Stomach (tissue), 9 donors: ENCODE measurements around the gene NTM. TPM values are rescaled to one million over a fixed set of nuclear protein-coding genes. Genes with fewer than 3 reads are reported as not detected.

Source experiments
- DNase-seq, 2 donors: peaks; one replicate each; pipeline versions ENCODE4 v3.0.0 to v3.0.0-alpha.2; 2013 to 2019
- H3K27ac ChIP-seq, 5 donors: fragments of 200-600 bp in 4 of 5; sonication (generic) in 4 of 5; one replicate each; pipeline ENCODE4 v1.5.1; 2013 to 2019; ENCODE audit warnings: mild to moderate bottlenecking in 1 of 5, moderate library complexity in 1 of 5
- H3K27me3 ChIP-seq, 3 donors: fragments of 200-600 bp; sonication (generic); one replicate each; pipeline ENCODE4 v1.5.1; 2017 to 2019; ENCODE audit warnings: mixed run types in 1 of 3
- H3K36me3 ChIP-seq, 4 donors: fragments of 200-600 bp; sonication (generic); 1 replicate in 3 of 4; 2 replicates in 1 of 4; pipeline ENCODE4 v1.5.1; 2016 to 2019
- H3K4me1 ChIP-seq, 4 donors: fragments of 200-600 bp; sonication (generic); one replicate each; pipeline ENCODE4 v1.5.1; 2016 to 2019
- H3K4me3 ChIP-seq, 4 donors: fragments of 200-600 bp; sonication (generic) in 3 of 4; one replicate each; pipeline ENCODE4 v1.5.1; 2016 to 2019; ENCODE audit warnings: mild to moderate bottlenecking in 1 of 4
- H3K9me3 ChIP-seq, 4 donors: fragments of 200-600 bp; sonication (generic); one replicate each; pipeline ENCODE4 v1.5.1; 2016 to 2019
- CTCF ChIP-seq, 7 experiments: fragments of 450-650 bp in 4 of 7; fragments of 200-600 bp in 3 of 7; sonication (generic) in 3 of 7; IDR thresholded peaks; one replicate each; pipeline ENCODE4 v1.5.1; 2016 to 2019; ENCODE audit warnings: antibody characterized with exemption in 7 of 7, control low read depth in 2 of 7, mild to moderate bottlenecking in 1 of 7
- EP300 ChIP-seq: sonication (generic); formaldehyde crosslinking; IDR thresholded peaks from one replicate; pipeline ENCODE4 v1.6.1; 2017; ENCODE audit warnings: antibody characterized with exemption
- POLR2A ChIP-seq, 4 donors: fragments of 450-650 bp; IDR thresholded peaks; one replicate each; pipeline ENCODE4 v1.6.1; 2016; ENCODE audit warnings: antibody characterized with exemption in 4 of 4, control low read depth in 2 of 4, mild to moderate bottlenecking in 1 of 4, moderate library complexity in 1 of 4
- POLR2AphosphoS5 ChIP-seq, 3 donors: sonication (generic); formaldehyde crosslinking; IDR thresholded peaks; one replicate each; pipeline ENCODE4 v1.6.1; 2016; ENCODE audit warnings: antibody characterized with exemption in 3 of 3
- WGBS, 5 donors: extraction: QIAGEN DNeasy Blood & Tissue Kit in 3 of 5; methylation state at CpG; one replicate each; pipeline versions ENCODE4 v1.1.5 to v1.1.7; 2013 to 2018; 5-methylcytosine and 5-hydroxymethylcytosine counted together
- intact Hi-C: fragments of 100-400 bp; cut with DNase I; formaldehyde crosslinking; loops from one replicate; pipeline ENCODE4 v1.15.1; 2023; ENCODE audit warnings: low total_unique reads
- polyA plus RNA-seq, 3 donors: library from polyadenylated mRNA; stranded (reverse); fragments of 200-250 nt; gene quantifications; one replicate each; pipeline ENCODE4 v1.2.3, GENCODE V29; 2013
- total RNA-seq, 5 donors: library from RNA; depleted of rRNA; stranded (reverse); fragments of >200 nt; gene quantifications; one replicate each; pipeline versions ENCODE4 v1.1.0 to v1.2.3, GENCODE V29; 2014 to 2016
- donor health status: healthy with polysubstance abuse.
- donor health status: Bipolar disorder and iron deficiency.
- donor health status: healthy.

NTM gene
- total and polyA plus RNA-seq, 8 donors, result 0.50 to 8.4 (median 1.3) TPM; not detected in 3

- no peak overlapping the region for H3K4me3 ChIP-seq
- H3K27me3 ChIP-seq, result no peaks in the 10 kb centered on the region
- H3K27ac ChIP-seq, result no peak overlapping the region
- DNase-seq, result no peak
- H3K4me1 ChIP-seq, result no peaks in the 10 kb centered on the region
- intact Hi-C loops, result no loop called here
- no peak for TF ChIP-seq POLR2A (IDR thresholded peaks at IDR 0.05)
- no peak for TF ChIP-seq POLR2AphosphoS5 (IDR thresholded peaks at IDR 0.05)
- no peak for TF ChIP-seq EP300
- H3K9me3 ChIP-seq, result no peaks in the 10 kb centered on the region
- H3K36me3 ChIP-seq, result no peaks in the 10 kb centered on the region
- 82 to 92% (median 87%) methylated on average over 2 of the region's 2 CpGs for WGBS, 5 donors
These were observed 580.7 kb downstream of the NTM start for GRCh38 chr11:131951121-131951520.

GRCh38 chr11:131954146-131954545 lies 583.7 kb downstream of the NTM start:
- WGBS, 5 donors, result 80 to 86% (median 84%) methylated on average over 9 to 10 of the region's 10 CpGs
- no peaks in the 10 kb centered on the region for H3K4me1 ChIP-seq
- intact Hi-C loops, result no loop called here
- no peaks in the 10 kb centered on the region for H3K36me3 ChIP-seq
- no peaks in the 10 kb centered on the region for H3K9me3 ChIP-seq
- H3K27me3 ChIP-seq, result no peaks in the 10 kb centered on the region
- DNase-seq, result no peak
- TF ChIP-seq POLR2A (IDR thresholded peaks at IDR 0.05), result no peak
- TF ChIP-seq CTCF (IDR thresholded peaks at IDR 0.05), result no peak
- TF ChIP-seq POLR2AphosphoS5 (IDR thresholded peaks at IDR 0.05), result no peak
- no peak for TF ChIP-seq EP300
- H3K4me3 ChIP-seq, result no peak overlapping the region
- no peak overlapping the region for H3K27ac ChIP-seq

GRCh38 chr11:131955904-131956303 lies 585.5 kb downstream of the NTM start:
- no peak for DNase-seq
- intact Hi-C loops, result no loop called here
- H3K4me1 ChIP-seq, result no peaks in the 10 kb centered on the region
- H3K27ac ChIP-seq, result no peak overlapping the region
- no peak overlapping the region for H3K4me3 ChIP-seq
- no peaks in the 10 kb centered on the region for H3K36me3 ChIP-seq
- H3K9me3 ChIP-seq, result no peaks in the 10 kb centered on the region
- no peak for TF ChIP-seq EP300
- no peak for TF ChIP-seq CTCF (IDR thresholded peaks at IDR 0.05)
- TF ChIP-seq POLR2A (IDR thresholded peaks at IDR 0.05), result no peak
- TF ChIP-seq POLR2AphosphoS5 (IDR thresholded peaks at IDR 0.05), result no peak
- WGBS, 5 donors, result 46 to 64% (median 56%) methylated on average over 5 to 6 of the region's 6 CpGs
- H3K27me3 ChIP-seq, result no peaks in the 10 kb centered on the region

DNA sequence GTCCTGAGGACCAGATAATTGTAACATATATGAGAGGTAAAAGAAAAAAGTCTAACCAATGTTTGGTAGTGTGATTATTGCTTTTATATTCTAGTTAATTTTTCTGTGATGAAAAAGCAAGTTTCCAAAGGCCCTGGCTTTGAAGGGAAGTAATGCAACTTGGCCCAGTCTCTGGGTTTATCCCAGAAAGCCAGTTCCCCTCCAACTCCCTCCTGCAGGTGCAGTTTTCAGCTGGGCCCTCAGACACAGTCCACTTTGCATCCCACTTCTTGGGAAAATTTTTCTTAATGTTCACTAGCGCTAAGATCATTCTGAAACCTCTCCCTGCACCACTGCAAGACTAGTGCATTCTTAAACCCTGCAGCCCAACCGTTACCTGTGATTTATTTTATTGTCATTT lies 586.8 kb downstream of the NTM start:
- Histone ChIP-seq H3K9me3 (no peaks in the 10 kb centered on the region), H3K27me3 (no peaks in the 10 kb centered on the region), H3K36me3 (no peaks in the 10 kb centered on the region), H3K4me3 (no peak overlapping the region), H3K27ac (no peak overlapping the region), H3K4me1 (no peaks in the 10 kb centered on the region)
- 82 to 90% (median 86%) methylated on average over 2 of the region's 2 CpGs for WGBS, 5 donors
- TF ChIP-seq POLR2AphosphoS5 (IDR thresholded peaks at IDR 0.05) (no peak), CTCF (IDR thresholded peaks at IDR 0.05) (no peak), EP300 (no peak), POLR2A (IDR thresholded peaks at IDR 0.05) (no peak)
- DNase-seq, result no peak
- intact Hi-C loops, result no loop called here

DNA sequence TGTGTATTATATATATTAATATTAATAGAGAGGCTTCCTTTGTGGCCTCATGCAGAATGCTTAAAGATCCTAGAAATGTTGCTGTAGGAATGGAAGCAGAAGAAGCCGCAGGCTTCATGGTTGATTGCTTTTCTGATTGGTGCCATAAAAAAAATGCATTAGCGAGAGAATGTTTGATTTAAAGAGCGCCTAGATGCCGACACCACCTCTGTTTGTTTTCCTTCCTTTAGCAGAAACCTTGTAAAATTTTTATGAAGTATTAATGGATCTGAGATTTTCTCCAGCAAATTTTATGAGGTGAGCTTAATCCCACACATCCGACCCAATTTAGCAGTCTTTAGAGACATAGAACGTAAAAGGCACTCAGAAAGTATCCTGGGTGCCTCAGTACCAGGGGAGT lies 587.5 kb downstream of the NTM start:
- WGBS, 5 donors, result 84 to 89% (median 88%) methylated on average over 6 of the region's 6 CpGs
- Histone ChIP-seq H3K4me1 (no peaks in the 10 kb centered on the region), H3K36me3 (no peaks in the 10 kb centered on the region), H3K9me3 (no peaks in the 10 kb centered on the region), H3K4me3 (no peak overlapping the region), H3K27ac (no peak overlapping the region), H3K27me3 (no peaks in the 10 kb centered on the region)
- TF ChIP-seq EP300 (no peak), POLR2A (IDR thresholded peaks at IDR 0.05) (no peak), CTCF (IDR thresholded peaks at IDR 0.05) (no peak), POLR2AphosphoS5 (IDR thresholded peaks at IDR 0.05) (no peak)
- DNase-seq, result no peak
- intact Hi-C loops, result no loop called here
